ENCODE measurements around the gene OR51D1.

Gene OR51D1

DNA sequence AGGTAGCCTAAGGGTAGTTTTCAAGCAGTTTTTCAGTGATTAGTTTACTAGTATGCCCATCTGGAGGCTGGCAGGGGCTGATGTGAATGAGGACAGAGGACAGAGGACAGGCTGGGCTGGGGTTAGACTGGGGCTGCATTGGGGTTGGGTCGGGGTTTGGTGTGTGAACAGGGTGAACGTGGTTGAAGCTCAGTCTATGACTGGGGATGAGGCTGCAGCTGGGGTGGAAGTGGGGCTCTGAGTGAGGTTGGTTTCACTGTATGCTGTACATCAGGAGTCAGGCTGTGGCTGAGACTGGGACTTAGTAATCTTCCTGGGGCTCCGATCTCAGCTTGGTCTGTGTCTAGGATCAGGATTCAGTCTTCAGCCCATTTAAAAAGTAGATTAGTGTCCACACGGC lies 7.0 kb downstream of the OR51D1 start:
- in situ Hi-C loops (cut with HindIII; ENCODE audit: low sequenced_read_pairs): no loop called here

DNA sequence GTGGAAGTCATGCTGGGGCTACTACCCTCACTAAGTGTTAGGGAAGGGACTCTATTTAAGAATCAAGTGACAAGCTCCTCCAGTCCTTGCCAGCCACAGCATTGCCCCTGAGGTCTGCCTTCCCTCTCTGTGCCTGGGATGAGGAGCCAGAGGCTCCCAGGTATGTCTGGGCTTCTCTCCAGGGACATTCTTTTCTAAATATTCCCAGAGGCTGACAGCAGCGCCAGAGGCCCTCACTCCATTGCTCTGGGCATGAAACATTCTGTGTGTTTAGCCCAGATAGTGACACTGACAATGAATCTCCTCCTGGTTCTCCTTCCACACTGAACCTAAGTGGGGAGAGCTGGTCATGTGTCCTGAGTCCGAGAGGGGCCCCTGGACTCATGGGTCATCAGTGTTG lies 8.7 kb downstream of the OR51D1 start:
- in situ Hi-C loops (cut with HindIII; ENCODE audit: low sequenced_read_pairs): no loop called here

- in situ Hi-C loops (cut with HindIII; ENCODE audit: low sequenced_read_pairs): no loop called here
These were observed 10.5 kb downstream of the OR51D1 start for GRCh38 chr11:4647766-4648165.

DNA sequence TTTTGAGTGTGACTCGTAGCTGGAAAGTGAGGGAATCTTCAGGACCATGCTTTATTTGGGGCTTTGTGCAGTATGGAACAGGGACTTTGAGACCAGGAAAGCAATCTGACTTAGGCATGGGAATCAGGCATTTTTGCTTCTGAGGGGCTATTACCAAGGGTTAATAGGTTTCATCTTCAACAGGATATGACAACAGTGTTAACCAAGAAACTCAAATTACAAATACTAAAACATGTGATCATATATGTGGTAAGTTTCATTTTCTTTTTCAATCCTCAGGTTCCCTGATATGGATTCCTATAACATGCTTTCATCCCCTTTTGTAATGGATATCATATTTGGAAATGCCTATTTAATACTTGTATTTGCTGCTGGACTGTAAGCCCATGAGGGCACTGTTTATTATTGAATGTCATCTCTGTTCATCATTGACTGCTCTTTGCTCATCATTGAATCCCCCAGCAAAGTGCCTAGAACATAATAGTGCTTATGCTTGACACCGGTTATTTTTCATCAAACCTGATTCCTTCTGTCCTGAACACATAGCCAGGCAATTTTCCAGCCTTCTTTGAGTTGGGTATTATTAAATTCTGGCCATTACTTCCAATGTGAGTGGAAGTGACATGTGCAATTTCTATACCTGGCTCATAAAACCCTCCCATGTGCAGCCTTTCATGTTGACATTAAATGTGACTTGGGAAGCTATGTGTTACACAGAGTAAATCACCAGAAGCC lies 17.5 kb downstream of the OR51D1 start:
- in situ Hi-C loops (cut with HindIII; ENCODE audit: low sequenced_read_pairs): no loop called here

GRCh38 chr11:4658629-4659445 lies 21.6 kb downstream of the OR51D1 start:
- in situ Hi-C loops (cut with HindIII; ENCODE audit: low sequenced_read_pairs): no loop called here

DNA sequence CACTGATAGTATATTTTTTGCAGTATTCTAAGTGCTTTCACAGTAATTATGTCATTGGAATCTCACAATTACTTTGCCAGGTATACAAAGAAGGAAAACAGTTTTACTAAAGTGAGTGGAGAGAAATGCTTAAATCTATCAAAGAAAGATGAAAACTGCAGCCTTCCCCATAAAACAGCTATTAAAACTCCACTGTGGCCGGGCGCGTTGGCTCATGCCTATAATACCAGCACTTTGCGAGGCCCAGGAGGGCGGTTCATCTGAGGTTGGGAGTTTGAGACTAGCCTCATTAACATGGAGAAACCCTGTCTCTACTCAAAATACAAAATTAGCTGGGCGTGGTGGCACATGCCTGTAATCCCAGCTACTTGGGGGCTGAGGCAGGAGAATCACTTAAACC lies 25.6 kb downstream of the OR51D1 start:
- in situ Hi-C loops (cut with HindIII; ENCODE audit: low sequenced_read_pairs): no loop called here

GRCh38 chr11:4664183-4664582 lies 26.9 kb downstream of the OR51D1 start:
- in situ Hi-C loops (cut with HindIII; ENCODE audit: low sequenced_read_pairs): no loop called here

DNA sequence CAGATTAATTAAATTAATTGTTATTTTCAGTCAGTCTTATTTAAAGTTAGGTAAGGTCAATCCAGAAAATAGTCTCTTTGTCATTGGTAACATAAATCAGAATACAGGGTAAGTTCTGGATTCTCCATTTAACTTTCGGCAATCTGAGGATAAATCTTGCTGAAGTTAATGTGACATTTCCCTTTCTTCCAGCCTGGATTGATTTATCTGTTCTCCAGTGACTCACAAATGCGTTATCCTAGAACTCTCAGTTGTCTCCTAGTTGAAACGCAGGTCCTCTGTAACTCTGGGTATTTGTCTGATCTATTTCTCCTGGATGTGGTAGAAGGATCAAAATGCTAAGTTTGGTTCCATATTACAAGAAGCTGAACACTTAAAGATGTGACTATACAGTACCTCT lies 27.5 kb downstream of the OR51D1 start:
- in situ Hi-C loops (cut with HindIII; ENCODE audit: low sequenced_read_pairs): no loop called here

GRCh38 chr11:4665424-4665823 lies 28.1 kb downstream of the OR51D1 start:
- in situ Hi-C loops (cut with HindIII; ENCODE audit: low sequenced_read_pairs): no loop called here

DNA sequence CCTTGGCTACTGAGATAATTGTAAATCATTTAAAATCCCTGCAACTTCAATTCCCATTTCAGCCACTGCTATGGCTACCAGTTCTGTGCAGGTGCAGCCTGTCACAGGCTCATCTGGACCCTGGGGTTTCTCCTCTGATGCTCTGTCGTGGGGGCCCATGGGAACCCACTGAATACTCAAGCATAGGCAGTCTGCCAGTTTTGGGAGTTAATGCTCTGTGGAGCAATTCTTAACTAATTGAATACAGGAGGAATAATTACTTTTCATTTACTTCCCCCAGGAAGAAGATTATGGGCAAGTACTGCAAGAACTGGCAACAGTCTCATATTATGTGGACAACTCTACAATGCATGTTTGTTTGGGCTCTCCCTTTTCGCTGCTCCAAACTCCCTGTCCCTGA lies 34.5 kb downstream of the OR51D1 start:
- in situ Hi-C loops (cut with HindIII; ENCODE audit: low sequenced_read_pairs): no loop called here

- in situ Hi-C loops (cut with HindIII; ENCODE audit: low sequenced_read_pairs): no loop called here
These were observed 35.2 kb downstream of the OR51D1 start for GRCh38 chr11:4672470-4672869.

DNA sequence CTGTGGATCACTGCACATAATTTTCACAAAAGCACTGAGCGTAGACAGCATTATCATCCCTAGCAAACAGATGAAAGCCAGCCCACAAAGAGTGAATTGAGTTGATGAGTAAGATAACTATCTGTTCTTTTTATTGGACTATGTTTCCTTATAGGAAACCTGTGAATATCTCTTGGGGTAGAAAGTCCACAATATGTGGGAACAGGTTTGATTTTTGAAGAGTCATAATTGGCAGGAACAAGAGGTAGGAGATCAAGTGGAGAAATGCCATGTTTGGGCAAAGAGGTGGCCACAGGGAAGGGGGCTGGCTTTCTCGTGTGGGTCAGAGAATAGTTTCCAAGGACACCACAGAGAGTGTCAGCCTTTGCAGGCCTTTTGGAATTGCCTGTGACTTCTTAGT lies 36.5 kb downstream of the OR51D1 start:
- in situ Hi-C loops (cut with HindIII; ENCODE audit: low sequenced_read_pairs): no loop called here

DNA sequence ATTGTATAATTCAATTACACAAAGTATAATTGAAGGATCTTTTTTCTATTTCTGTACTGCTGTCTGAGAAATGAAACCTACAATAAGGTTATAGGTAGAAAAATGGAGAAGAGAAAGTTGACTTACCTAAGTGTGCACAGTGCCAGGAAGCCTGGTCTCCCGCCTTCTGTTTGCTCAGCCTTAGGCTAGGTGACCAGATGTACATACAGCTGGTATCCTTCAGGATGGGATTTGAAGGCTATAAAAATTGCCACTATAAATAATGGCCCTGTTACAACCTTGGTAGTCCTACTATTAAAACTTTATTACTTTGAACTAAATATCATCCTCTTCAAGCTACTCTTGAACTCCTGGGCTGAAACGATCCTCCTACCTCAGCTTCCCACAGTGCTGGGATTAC lies 40.7 kb downstream of the OR51D1 start:
- in situ Hi-C loops (cut with HindIII; ENCODE audit: low sequenced_read_pairs): no loop called here

DNA sequence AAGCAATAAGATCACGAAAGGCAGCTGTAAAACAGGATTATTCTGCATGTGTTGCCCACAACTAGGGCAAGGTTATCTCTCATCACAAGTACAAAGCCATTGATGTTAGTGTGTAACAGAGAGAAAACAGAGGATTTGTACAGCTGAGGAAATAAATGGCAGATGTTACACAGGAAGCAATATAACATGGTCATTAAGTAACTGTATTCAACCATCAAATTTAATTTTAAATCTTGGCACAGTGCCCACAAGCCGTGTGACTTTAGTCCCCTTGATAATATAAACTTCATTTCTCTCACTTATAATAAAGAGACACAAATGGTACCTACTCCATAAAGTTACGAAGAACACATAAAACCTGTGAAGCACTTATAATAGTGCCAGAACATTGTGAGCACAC lies 43.1 kb downstream of the OR51D1 start:
- in situ Hi-C loops (cut with HindIII; ENCODE audit: low sequenced_read_pairs): no loop called here

GRCh38 chr11:4682623-4683419 lies 45.5 kb downstream of the OR51D1 start:
- in situ Hi-C loops (cut with HindIII; ENCODE audit: low sequenced_read_pairs): no loop called here

DNA sequence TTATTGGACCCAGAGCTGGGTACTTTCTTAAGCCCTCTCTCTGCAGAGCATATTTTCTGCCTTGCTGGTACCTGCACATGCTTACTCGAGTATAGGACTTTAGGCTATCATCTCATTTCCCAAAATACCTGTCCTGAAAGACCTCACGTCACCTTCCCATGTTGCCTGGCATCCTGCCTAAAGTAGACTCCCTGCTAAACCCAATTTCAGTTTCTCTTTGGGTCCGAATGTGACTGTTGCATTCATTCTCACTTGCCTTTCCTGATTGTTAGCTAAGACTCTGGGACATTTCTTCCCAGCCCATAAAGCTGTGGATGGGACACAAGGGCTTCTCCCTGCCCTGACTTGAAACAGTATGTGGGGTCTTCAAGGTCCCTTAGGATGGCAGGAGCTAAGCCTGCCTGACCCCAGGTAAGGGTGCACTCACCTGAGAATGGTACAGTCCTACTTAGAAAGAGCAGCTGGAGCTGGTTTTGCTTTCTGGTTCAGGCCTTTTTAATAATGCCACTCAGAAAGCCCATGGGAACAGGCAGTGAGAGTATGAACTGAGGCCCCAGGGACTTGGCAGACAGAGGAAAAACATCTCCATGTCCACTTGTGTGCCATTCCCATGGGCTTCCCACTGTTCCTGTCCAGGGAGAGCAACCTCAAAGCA lies 47.5 kb downstream of the OR51D1 start:
- in situ Hi-C loops (cut with HindIII; ENCODE audit: low sequenced_read_pairs): no loop called here

All from DLD1 (cell line).